ENCODE measurements around the gene MAPK14.

GRCh38 chr6:36068012-36068392 is 40.4 kb downstream of the MAPK14 start:
- TF ChIP-seq EZH2 (IDR thresholded peaks at IDR 0.05; ENCODE audit: low read length, unreplicated experiment), result no peak
- no peak for TF ChIP-seq CTCF (conservative IDR thresholded peaks at IDR 0.05; ENCODE audit: low read depth, low read length)
- no peak for TF ChIP-seq EZH2phosphoT487 (IDR thresholded peaks at IDR 0.05; ENCODE audit: borderline replicate concordance, low read length)

Measured in PC-3 (cell line).